IPS DF 4.7 (cell line): ENCODE data around the gene TMEM88.

ENCODE experiments used
- DNase-seq: peaks from one replicate; pipeline ENCODE4 v3.0.0-alpha.2; 2013; ENCODE audit warnings: low spot score; ENCODE audit errors: extremely low read depth

TMEM88 gene

DNA sequence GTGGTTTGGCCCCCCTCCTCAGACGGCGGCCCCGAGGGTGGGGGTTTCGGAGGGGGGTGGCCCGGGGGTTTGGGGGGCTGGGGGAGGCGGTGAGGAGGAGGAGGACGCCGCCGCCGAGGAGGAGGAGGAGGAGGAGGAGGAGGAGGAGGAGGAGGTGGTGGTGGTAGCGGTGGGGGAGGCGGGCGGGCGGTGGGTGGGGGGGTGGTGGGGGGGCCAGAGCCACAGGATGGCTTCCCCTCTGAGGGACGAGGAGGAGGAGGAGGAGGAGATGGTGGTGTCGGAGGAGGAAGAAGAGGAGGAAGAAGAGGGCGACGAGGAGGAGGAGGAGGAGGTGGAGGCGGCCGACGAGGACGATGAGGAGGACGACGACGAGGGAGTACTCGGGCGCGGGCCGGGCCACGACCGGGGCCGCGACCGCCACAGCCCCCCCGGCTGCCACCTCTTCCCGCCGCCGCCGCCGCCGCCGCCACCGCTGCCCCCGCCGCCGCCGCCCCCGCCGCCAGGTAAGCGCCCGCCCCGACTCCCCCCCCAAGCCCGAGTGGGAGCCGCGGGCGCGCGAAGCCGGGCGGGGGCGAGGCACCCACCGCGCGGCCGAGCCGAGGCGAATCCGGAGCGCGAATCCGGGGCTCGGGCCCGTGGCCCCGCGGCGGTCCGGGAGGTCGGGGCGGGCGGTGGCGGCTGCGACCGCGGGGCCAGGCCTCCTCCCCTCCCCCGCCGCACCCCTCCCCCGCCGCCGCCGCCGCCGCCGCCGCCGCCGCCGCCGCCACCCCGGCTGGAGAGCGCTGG, 29.9 kb downstream of the TMEM88 start:
- no peak for DNase-seq

GRCh38 chr17:7885367-7886226, 30.7 kb downstream of the TMEM88 start:
- no peak for DNase-seq

- no peak for DNase-seq
These were observed 31.6 kb downstream of the TMEM88 start for GRCh38 chr17:7886227-7887037.

DNA sequence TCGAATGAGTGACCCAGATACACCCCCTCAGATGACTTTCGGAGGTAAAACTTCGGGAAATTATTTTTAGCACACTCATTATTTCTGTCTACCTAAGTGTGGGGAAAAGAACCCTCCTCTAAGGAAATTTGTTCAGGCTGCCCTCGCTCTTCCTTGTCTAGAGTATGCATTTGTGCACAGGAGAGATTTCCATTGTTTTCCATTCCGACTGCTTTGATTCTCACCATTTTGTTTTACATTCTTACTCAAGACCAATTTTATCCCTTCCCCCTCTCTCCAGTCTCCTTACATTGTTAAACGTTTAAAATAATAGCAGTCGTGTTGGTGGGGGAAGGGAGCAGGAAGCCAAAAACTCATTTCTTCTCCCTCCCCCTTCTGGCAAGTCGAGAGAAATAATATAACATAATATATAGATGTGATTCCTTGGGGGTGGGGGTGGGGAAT, 32.2 kb downstream of the TMEM88 start:
- DNase-seq = no peak

- no peak for DNase-seq
These were observed 32.8 kb downstream of the TMEM88 start for GRCh38 chr17:7887482-7888183.

- no peak for DNase-seq
These were observed 33.5 kb downstream of the TMEM88 start, which contains the start of gene CHD3 for GRCh38 chr17:7888184-7888920. CHD3 (plus strand) TSS chr17:7888789; CDS start chr17:7889001, 212 bp downstream.

- DNase-seq = no peak
These were observed 34.5 kb downstream of the TMEM88 start for GRCh38 chr17:7889166-7889955.

DNA sequence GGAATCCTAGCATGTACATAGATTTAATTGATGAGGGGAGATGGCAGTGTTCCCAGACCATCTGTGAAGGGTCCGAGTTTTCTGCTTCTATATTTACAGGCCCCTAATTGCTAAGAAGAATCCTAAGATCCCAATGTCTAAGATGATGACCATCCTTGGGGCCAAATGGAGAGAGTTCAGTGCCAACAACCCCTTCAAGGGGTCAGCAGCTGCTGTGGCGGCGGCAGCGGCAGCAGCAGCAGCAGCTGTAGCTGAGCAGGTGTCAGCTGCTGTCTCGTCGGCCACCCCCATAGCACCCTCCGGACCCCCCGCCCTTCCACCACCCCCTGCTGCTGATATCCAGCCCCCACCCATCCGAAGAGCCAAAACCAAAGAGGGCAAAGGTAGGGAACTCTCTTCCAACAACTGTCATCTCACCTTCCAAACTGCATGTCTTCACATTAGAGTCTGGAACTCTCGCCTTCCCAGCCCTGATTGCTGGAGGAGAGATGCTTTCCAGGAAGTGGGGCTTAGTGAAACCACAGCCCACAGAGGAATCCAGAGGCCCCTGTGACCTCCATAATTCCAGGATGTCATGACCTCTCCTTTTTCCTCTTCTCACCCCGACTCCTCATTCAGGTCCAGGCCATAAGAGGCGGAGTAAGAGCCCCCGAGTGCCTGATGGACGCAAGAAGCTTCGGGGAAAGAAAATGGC, 38.5 kb downstream of the TMEM88 start:
- DNase-seq = no peak

GRCh38 chr17:7894226-7894625, 39.4 kb downstream of the TMEM88 start:
- DNase-seq = no peak

DNA sequence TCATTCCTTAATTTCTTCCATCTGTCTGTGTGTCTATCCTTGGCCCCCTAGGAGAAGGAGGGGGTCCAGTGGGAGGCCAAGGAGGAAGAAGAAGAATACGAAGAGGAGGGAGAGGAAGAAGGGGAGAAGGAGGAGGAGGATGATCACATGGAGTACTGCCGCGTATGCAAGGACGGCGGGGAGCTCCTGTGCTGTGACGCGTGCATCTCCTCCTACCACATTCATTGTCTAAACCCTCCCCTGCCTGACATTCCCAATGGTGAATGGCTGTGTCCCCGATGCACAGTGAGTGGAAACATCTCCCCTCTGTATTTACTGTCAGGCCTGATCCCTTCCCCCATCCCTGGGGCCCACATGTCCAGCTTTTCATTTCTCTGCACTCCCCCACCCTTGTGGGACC, 40.0 kb downstream of the TMEM88 start:
- no peak for DNase-seq

DNA sequence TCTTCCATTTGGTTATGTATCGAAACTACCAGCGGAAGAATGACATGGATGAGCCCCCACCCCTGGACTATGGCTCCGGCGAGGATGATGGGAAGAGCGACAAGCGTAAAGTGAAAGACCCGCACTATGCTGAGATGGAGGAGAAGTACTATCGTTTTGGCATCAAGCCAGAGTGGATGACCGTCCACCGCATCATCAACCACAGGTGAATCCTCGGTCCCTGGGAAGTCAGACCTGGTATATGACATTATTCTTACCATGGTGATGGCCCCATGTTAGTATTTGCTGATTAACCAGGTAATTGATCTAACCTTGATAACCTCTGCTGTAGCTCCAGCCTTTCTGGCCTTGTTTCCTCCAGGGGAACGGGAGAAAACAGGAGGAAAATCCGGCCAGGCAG, 42.2 kb downstream of the TMEM88 start:
- no peak for DNase-seq

DNA sequence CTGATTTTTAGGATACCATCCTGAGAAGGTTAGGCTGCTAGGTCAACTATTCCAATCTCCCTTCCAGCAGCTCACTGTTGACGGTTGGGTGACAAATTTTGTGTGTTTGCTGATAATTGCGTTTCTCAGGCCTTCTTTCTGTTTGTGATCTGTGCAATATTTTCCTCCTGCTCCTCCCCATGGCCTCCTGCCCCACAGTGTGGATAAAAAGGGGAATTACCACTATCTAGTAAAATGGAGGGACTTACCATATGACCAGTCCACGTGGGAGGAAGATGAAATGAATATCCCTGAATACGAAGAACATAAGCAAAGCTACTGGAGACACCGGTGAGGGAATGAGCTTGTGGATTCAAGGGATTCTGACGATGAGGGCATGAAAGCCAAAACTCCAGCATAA, 42.9 kb downstream of the TMEM88 start:
- no peak for DNase-seq

GRCh38 chr17:7903154-7904103, 48.6 kb downstream of the TMEM88 start:
- no peak for DNase-seq
